Fibroblast of skin of left biceps (primary cell): ENCODE results near the gene GALR3.

Experiments
- DNase-seq, 2 experiments: peaks; one replicate each; pipeline ENCODE4 v3.0.0-alpha.2; 2013; ENCODE audit warnings: low read depth in 2 of 2

Gene GALR3

DNA sequence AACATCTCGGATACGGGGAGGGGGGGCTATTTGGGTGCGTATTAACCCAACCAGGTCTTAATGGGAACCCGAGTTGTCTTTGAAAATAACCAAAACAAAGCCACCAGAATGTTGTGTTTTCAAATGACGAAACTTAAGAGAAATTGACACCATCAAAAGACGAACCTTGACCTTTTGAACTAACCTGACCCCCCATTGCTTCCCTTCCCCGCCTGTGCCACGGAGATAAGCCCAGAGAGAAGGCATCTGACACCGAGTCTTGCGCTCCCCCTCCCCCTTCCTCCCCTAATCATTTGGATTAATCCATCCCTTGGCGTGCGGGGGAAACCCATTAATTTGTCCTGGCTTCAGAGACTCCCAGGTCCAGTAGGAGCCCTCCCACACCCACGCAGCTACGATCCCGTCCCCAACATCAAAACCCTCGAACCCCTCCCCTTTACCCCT, 20.0 kb upstream of the GALR3 start:
- no peak for DNase-seq

DNA sequence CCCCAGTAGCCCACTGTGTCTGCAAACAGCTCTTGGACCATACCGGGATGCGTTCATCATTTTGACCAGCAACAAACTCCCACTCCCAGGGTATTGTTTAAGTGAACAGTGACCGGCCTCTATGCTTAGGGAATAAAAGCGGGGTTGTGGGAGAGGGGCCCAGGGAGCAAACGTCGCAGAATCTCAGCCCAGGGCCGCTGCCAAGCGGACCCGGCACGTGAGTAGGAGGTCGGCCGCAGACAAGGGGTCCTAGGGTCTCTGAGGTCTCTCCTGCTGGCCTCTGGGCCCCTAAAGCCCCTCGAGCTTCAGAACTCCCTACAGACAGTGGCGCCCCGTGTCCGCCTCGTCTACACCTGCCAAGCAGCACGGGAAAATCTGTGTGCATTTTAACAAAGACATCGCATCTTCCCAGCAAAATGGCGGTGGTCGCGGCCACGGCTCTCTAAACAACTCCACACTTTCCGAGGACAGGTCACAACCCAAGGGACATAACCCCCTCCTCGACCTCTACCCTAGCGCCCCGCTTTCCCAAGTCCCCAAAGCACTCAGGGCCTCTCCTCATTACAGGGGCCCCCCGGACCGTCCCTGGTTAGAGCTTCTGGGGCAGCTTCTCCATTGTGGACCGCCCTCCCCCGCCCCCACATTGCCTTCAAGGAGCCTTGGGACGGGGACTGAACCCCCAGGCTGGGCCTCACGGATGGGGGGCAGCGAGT, 19.4 kb upstream of the GALR3 start:
- DNase-seq = no peak

DNA sequence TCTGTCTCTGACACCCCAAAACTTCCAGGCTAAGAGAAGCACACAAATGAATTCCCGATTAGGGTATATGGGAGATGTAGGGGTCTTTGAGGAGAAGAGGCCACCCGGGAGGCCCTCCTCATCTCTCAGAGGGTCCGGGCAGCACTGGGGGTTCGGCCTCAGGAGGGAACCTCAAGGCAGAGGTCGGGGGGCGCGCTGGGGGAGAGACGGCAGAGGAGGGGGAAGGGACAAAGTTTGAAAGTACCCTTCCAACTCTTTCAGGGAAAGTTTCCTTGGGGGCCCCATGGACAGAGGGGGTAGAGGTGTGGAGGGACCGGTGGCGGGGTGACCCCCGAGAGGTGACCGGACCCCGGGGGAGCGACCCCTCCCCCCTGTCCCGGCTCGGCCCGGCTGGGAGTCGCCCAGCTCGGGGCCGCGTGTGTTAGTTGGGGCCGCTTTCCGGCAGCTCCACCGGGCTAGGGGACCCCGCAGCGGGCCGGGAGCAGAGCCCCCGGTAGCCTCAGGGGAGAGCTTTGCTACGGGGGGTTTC, 18.8 kb upstream of the GALR3 start:
- no peak for DNase-seq

DNA sequence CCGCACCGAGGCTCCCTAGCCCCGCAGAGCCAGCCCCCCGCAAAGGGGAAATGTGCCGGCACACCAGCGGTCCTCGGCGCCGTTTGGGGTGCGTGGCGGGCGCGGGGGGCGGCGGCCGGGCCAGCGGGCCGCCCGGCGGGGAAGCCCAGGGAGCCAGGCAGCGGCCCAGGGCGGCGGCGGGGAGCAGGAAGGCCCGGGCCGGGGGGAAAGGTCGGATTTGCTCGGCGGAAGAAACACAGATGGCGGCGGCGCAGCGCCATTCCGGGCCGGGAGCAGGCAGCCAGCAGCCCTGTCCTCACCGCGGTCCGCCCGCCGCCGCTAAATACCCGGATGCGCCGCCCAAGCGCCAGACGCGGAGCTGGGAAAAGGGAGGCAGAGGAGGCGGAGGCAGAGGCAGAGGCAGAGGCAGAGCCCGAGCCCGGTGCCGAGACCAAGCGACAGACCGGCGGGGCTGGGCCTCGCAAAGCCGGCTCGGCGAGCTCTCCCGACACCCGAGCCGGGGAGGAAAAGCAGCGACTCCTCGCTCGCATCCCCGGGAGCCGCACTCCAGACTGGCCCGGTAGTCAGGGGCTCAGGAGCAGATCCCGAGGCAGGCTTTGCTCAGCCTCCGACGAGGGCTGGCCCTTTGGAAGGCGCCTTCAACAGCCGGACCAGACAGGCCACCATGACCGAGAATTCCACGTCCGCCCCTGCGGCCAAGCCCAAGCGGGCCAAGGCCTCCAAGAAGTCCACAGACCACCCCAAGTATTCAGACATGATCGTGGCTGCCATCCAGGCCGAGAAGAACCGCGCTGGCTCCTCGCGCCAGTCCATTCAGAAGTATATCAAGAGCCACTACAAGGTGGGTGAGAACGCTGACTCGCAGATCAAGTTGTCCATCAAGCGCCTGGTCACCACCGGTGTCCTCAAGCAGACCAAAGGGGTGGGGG, 18.0 kb upstream of the GALR3 start:
- DNase-seq = peak; percentile 59 to 64

DNA sequence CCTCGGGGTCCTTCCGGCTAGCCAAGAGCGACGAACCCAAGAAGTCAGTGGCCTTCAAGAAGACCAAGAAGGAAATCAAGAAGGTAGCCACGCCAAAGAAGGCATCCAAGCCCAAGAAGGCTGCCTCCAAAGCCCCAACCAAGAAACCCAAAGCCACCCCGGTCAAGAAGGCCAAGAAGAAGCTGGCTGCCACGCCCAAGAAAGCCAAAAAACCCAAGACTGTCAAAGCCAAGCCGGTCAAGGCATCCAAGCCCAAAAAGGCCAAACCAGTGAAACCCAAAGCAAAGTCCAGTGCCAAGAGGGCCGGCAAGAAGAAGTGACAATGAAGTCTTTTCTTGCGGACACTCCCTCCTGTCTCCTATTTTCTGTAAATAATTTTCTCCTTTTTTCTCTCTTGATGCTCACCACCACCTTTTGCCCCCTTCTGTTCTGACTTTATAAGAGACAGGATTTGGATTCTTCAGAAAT, 17.3 kb upstream of the GALR3 start:
- DNase-seq = no peak

DNA sequence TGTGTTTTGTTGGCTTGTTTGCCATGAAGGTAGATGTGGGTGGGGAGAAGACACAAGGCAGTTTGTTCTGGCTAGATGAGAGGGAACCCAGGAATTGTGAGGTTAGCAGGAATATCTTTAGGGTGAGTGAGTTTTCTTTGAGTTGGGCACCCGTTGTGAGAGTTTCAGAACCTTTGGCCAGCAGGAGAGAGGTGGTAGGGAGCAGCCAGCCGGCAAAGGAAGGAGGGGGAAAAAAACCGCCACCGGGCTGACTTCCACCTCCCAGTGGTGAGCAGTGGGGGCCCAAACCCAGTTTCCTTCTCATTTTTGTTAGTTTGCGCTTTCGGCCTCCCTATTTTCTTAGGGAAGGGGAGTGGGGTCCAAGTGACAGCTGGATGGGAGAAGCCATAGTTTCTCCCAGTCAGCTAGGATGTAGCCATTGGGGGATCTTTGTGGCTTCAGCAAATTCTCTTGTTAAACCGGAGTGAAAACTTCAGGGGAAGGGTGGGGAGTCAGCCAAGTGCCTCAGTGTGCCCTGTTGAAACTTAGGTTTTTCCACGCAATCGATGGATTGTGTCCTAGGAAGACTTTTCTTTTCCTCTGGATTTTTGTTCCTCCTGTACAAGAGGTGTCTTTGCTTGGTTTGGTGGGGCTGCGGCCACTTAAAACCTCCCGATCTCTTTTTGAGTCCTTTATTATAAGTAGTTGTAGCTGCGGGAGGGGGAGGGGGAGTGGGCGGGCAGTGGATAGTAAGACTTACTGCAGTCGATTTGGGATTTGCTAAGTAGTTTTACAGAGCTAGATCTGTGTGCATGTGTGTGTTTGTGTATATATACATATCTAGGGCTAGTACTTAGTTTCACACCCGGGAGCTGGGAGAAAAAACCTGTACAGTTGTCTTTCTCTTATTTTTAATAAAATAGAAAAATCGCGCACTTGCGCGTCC, 16.5 kb upstream of the GALR3 start:
- DNase-seq = no peak

DNA sequence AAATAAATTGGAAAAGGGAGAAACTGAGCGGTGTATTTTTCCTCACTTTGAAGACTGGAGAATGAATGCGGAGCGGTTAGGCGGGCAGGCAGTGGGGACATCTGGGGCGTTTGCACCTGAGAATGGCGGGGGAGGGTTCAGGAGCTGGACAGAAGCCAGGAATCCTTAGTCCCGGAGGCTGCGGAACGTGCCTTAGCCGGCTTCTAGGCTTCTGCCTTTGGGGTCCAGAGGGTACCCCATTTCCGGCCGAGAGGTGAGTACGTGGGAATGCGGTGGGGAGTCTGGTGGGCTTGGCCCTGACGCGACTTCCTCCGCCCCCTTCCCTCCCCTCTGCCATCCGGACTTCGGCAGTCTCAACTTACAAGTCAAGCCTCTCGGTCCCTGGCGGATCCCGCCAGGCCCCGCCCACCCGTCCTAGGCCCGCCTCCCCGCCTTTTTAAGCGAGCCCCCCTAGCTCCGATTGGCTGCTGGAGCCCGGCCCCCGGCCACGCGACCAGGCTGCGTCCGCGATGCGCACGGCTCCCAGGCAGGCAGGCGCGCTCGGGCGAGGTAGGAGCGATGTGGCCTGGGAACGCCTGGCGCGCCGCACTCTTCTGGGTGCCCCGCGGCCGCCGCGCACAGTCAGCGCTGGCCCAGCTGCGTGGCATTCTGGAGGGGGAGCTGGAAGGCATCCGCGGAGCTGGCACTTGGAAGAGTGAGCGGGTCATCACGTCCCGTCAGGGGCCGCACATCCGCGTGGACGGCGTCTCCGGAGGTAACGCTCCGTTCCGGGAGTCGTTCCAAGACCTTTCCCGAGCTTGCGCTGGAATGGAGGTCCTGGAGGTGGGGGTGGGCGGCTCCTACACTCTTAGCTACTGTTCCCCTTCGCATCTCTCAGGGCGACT, 15.5 kb upstream of the GALR3 start, which contains the start of gene GCAT:
Gene GCAT, plus strand, starts transcription at position 525 of the 884 bp plus-strand sequence. Its CDS starts 34 bp downstream, at position 559.
- peak; percentile 87 to 88 for DNase-seq

DNA sequence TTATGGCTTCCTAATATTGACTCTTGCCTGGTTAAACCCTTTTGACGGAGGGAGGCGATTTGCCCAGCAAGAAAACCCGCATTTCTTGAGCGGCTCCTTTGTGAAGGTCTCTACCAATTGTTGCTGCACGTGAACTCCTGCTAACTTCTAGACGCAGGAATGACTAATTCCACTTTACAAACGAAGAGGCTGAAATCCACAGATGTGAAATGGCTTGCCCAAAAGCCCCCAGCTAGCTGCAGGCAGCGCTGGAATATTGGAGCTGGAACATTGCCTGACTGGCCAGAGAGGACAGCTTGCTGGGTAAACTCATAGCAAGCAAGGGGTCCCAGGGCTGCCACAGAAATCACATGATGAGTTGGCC, 14.9 kb upstream of the GALR3 start:
- no peak for DNase-seq

DNA sequence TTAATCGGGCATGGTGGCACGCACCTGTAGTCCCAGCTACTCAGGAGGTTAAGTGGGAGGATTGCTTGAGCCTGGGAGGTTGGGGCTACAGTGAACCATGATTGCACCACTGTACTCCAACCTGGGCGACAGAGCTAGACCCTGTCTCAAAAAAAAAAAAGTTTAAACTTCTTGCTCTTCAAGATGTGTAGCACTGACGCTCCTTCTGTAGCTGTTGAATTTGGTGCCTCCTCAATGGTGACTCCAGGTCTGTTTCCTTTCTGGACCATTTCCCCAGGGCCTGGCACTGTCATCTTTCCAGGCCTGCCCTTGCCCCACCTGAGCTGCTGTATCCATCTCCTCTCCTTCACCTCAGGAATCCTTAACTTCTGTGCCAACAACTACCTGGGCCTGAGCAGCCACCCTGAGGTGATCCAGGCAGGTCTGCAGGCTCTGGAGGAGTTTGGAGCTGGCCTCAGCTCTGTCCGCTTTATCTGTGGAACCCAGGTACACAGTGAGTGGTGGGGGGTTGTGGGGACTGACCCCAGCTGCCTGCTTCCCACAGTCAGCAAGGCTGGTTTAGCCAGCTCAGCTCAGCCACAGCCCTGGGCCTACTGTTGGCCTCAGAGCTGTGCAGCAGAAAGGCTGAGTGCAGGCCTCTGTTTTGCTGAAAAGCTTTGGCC, 13.4 kb upstream of the GALR3 start:
- no peak for DNase-seq

DNA sequence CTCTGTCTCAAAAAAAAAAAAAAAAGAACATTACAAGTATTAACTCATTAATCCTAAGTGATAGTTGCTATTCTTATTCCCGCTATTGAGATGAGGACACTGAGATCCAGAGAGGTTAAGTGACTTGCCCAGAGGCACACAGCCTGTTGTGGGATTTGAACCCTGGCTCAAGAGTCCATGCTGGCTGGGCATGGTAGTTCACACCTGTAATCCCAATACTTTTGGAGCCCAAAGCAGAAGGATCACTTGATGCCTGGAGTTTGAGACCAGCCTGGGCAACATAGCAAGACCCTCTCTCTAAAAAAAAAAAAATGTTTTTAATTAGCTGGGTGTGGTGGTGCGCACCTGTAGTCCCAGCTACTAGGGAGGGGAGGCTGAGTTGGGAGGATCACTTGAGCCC, 11.3 kb upstream of the GALR3 start:
- no peak for DNase-seq

DNA sequence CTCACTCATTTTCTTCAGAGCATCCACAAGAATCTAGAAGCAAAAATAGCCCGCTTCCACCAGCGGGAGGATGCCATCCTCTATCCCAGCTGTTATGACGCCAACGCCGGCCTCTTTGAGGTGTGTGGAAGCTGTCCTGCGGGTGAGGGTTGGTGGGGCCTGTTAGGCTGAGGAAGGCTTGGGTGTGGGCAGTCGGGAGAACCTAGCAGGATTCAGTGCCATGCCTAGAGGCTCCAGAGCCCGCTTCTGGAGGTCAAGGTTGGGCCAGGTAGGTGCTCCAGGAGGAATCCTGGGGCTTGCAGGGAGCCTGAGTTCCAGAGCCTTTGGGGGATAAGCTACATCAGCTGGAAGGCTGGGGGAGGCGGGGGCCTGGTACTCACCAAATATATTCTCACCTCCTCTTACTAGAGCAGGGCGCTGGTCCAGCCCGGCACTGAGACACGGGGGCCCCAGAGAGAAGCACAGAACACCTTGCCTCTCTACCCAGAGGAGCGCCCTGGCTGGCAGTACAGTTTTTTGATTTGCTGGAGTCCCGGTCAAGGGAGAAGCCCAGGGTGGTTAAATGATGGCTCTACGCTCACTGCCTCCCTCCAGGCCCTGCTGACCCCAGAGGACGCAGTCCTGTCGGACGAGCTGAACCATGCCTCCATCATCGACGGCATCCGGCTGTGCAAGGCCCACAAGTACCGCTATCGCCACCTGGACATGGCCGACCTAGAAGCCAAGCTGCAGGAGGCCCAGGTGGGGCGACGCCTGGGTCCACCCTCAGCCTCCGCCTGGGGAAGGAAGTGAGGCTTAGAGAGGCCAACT, 10.1 kb upstream of the GALR3 start:
- DNase-seq = no peak

DNA sequence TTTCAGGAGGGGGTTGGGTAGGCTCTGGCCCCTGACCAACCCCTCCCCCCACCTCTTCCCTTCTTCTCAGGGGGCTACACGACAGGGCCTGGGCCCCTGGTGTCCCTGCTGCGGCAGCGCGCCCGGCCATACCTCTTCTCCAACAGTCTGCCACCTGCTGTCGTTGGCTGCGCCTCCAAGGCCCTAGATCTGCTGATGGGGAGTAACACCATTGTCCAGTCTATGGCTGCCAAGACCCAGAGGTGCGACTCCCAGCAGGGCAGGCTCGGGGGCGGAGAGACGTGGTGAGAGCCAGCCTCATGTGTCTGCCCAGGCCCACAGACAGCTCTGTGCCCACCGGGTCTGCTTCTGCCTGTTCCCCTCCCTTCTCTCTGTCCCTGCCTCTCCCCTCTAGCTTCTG, 7.6 kb upstream of the GALR3 start:
- DNase-seq = no peak

DNA sequence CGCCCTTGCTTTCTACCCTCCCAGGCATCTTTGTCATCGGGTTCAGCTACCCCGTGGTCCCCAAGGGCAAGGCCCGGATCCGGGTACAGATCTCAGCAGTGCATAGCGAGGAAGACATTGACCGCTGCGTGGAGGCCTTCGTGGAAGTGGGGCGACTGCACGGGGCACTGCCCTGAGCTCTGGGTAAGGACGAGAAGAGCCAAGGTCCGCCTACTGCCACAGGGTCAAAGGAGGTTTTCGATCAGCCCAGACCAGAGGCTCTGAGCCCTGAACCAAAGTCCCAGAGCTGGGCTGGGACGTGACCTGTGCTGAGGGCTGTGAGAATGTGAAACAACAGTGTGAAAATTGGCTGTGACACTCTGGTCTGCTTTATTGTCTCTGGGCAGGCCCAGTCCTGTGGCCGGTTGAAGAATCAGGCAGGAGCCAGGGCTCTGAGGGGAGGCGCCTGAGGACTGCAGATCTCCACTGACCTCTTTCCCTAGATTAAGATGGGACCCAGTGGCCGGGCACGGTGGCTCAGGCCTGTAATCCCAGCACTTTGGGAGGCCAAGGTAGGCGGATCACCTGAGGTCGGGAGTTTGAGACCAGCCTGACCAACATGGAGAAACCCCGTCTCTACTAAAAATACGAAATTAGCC, 6.5 kb upstream of the GALR3 start:
- DNase-seq = no peak

DNA sequence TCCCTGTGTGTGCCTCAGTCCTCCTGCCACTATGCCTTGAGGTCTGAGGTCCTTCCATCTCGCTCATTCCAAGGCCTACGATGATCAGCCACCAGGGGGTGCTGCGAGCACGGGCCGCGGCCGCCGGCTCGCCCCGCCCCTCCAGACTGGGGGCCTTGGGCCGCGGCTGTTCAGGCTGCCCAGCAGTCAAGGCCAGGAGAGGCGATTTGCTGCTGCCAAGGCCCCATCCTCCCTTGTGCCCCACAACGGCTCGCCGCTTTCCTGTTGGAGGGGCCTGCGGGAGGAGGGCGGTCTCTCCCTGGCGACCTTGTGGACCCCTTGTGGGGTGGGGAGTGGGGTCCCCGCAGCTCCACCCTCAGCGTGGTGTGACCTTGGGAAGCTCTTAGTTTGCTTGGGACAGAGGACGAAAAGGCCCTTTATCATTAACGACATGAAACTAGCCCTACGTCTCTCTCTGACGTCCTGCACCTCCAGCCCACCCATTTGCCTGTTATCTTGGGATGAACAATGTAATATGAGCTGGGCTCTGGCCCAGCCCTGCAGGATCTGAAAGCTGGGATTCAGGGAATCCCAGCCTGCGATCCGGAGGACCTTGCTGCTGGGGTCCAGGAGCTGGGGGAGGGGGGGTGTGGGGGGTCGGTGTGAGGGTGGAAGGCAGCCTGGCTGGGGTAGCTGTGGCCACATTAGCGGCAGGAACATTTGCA, 5.3 kb upstream of the GALR3 start:
- DNase-seq = peak in 1 of 2 experiments; percentile 29

DNA sequence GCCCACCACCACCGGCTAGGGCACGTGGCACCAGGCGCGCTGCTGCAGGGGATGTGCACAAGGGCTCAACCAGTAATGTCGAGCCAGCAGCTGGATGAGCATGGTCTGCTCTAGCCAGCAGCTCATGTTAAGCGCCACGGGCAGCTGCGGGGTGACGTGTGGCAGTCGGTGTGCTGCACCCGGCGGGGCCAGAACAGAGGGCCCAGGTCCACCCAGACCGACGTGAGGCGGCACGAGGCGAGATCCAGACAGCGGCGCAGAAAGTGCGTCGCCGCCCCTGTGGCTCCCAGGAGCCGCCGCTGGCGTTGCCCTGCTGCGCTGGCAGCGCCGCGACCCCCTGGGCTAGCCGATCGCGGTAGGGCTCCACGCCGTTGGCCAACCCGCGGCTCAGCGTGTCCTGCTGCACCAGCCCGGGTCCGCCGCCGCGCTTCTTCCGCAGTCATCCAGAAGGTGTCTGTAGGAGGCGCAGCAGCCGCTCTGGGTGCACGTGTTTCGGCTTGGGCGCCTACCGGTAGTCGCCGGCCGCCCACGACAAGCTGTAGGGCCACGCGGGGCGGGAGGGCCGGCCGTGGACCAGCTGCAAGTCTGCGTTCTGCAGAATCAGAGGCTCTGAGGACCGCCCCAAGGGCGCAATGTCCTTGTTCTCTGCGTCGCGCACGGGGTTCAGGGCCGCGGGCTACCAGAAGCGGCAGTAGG, 4.6 kb upstream of the GALR3 start:
- no peak for DNase-seq

DNA sequence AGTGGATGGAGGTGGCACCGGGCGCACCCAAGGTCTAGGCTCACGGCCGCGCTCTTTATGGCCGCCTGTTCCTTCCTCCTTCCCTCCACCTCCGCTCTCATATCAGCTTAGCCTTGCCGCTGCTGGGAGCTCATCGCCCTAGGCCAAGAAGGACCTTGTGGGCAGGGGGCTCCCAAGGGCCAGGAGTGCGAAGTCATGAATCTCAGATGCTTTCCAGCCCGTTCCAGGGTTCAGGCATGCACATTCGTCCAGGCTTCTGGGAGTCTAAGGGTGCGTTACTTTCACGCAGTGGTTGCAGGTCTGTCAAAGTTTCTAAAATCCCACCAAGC, 4.1 kb upstream of the GALR3 start:
- DNase-seq = no peak

DNA sequence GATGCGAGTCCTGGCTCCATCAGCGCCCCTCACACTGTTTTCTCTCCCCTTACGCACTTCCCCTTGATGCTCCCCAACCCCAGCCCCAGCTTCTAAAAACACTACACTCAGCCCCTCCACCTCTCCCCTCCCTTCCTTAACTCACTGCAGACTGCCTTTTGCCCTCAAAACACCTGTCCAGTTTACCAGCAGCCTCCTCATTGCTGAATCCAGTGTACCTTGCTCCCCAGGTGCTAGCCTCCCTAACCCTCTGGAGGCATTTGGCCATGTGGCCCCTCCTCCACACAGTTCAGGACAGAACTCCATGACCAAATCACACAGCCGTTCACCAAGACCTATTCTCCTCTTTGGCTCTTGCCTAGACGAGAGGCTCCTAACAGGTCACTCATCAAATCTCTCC, 2.8 kb upstream of the GALR3 start:
- DNase-seq = no peak
